Femur (tissue), 1 donor: Measurements from ENCODE around the gene SLCO4A1.

Experiments used
- DNase-seq: peaks from one replicate; pipeline ENCODE4 v3.0.0-alpha.2; 2017

SLCO4A1 gene

DNA sequence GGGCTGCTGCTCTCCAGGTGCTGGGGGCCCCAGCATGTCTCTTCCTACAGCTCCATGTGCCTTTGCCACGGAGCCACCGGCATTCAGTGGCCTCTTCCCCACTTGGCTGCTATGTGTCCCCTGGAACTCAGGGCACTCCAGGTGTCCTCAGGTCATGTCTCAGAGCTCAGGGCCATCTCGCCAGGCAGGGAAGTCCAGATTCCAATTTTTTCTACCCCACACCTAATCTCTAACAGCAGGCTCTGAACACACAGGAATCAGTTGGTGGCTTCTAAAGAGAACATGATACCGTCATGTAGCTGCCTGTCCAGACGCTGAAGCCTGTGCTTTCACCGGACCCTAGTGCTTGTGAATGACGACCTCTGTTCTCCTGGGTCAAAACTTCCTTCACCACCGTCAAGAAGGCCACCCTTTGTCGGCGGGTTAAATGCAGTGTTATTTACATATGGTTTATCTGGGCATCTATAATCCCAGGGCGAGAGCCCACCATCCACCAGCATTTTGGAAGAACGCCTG is 4.2 kb upstream of the SLCO4A1 start:
- no peak for DNase-seq

DNA sequence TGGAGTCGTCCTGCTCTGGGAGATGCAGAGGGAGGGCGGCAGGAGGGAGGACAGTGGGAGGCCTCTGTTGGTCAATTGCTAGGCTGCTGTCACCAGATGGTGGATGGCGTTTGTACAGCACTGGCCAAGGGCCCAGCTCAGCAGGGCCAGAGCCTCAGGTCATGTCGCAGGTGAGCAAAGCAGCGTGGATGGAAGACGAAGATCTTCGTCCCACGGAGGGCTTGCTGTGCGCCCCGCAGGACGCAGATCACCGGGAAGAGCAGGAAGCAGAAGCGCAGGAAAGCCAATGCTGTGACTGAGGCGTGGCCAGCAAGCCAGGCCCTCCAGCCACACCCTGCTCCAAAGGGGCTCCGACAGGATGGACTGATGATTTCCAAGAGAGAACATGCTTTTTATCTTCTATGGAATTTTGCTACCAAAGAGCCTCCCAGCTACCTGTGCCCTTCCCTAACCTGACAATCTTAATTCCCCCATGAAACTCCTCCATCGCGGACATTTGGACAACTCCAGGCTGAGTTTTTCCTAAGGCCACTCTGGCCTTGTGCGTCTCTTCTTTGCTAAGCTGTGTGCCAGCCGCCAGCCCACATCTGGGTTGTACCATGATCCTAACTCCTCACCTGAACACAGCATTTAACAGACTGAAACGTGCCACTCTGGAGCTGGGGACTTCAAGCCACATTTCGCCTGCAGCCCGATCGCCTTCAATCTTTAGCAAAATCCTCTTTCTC is 3.5 kb upstream of the SLCO4A1 start:
- DNase-seq, result no peak

DNA sequence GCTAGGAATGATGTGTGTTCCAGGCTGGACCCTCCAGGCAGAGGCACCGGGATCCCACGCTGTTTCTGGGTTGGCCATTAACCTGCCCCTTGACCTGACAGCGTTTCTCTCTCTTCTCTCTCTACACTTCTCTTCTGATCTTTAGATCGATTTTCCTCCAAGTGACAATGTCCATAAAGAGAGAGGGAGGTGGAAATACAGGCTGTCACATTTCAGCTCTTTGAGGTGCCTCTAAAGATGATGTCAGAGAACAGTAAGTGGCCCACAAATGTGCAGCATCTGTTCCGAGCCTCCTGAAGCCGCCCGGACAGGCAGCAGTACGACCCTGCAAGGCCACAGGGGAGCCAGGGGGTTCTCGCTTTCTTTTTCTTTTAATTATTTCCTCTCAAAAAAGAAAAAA is 2.5 kb upstream of the SLCO4A1 start:
- DNase-seq, result no peak

DNA sequence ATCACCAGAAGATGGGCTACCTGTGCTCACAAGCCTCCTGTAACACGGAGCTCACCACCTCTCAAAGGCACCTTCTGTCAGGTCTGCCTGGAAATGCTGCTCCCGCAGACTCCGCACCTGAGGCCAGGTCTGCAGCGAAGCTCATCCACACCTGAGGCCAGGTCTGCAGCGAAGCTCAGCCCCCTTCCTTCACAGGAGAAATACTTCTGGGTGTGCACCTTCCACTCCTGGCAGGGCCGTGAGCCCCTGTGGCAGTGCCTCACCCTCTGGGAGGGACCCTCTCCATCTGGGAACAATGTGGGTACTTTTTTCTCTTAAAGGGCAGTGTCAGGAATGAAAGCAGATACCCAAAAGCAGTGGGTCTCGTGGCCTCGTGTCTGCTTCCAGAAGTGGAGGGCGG is 1.4 kb upstream of the SLCO4A1 start:
- DNase-seq, result no peak

DNA sequence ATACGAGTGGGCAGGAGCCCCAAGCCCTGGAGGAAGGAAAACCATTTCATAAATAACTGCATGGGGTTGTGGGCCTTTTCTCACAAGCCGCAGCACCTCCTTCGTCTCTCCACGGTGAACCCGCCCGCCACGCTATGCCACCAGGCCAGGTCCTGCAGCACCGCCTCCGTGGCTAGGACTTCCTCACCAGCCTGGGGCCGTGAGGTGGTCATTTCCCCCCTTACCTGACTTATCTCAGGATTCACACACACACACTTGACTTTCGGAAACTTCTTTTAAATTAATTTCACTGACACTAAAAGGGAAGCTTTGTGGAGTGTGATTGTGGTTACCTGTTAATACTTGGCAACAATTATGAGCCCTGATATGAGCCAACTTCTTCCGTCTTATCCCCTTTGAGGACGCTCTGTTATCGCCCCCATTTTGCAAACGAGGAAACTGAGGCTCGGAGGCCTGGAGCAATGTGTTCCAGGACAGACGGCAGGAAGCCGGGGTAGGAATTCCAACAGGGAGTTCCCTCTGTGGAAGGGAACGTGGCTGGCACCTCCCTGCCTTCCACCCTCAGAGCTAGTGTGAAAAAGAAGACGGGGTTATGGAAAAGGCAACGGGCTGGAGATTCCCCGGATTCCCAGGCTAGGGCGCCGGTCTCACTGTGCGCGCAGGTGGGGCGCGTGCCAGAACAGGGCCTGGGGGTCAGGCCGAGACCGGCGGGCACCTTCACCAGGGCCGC is 817 bp upstream of the SLCO4A1 start:
- no peak for DNase-seq

DNA sequence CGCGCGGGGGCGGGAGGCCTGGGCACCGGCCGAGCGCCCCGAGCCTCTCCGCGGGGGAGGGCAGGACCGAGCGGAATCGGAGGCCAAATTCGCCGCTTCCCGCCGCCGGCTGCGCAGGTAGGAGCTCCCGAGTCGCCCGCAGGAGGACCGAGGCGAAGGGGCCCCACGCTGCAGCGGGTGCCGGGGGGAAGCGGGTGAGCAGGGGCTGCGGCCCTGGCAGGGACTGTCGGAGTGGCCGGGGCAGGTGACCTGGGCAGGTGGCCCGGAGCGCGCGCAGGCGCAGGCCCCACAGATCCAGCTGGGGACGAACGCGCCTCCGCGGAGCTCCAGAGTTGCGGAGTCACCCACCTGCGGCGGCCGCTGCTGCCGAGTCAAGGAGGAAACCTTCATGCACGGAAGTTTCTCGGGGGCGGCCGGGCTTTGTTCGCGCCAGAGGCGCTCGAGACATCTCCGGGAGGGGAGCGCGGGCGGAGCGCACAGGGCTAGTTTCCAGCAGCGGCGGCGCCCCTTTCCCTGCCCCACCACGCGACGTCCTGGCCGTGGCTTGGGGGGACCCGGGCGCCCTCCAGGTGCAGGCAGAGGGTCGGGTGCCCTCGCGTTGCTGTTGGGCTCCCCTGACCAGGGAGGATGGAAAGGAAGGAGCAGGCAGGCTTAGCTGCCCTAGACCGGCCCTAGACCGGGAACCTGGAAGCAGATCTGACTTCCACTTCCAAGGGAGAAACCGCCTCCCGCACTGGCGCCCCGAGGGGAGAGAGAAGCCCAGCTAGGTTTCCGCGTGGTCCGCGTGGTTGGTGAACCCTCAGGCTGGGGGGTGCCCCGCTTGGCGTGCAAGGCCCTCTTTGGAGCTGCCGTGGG is 590 bp downstream of the SLCO4A1 start:
- no peak for DNase-seq

DNA sequence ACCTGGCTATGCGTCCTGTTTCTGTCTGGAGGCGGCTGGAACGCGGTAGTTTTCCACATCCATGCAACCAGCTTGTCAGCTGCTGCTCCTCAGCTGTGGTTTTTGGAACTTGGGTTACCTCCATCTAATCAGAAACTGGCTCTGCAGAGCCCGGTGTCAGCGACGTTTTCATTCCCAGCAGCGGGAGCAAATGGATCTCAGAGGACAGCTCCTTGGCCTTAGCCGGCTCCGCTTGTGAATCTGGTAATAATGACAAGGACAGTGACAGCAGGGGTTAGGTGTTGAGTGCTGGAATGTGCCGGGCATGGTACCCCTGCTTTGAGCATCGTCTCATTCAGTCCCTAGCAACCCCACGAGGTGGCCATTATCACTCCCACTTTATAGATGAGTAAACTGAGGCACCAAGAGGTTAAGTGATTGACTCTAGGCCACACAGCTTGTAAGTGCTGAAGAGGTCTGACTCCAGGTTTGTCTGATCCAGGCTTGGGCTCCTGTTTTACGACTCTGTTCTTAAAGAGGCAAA is 1.3 kb downstream of the SLCO4A1 start:
- no peak for DNase-seq

DNA sequence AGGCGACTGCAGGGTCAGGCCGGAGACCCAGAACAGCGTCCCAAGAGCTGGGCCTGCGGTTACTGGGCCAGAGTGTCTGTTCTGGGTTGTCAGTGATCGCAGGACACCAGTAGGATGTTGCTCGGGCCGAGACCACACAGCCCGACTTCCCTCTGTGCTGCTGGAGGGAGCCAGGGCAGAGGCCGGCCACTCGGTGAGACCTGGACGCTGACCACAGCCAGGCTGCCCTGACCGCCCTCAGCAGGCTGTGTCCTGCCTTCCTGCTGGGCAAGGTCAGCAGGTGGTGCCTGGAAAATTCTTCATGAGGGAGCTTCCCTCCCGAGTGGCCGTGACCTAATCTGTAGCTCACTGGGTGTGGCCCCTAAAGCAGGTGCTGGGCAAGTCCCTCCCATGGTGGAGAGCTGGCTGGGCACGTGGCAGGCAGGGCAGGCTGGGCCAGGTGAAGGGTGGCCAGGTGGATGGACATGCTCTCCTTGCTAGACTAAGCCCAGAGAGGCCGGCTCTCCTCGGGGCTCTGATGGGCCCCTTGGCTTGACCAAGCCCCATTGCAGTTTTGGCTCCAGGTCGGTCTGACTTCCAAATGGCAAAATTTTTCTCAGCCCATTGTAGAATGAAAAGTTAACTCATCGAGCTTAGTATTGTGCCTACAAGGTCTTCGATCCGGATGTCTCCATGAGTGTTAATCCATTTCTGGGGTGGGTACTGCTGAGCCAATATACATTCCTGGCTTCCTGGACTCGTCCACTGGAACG is 1.9 kb downstream of the SLCO4A1 start:
- DNase-seq, result no peak

DNA sequence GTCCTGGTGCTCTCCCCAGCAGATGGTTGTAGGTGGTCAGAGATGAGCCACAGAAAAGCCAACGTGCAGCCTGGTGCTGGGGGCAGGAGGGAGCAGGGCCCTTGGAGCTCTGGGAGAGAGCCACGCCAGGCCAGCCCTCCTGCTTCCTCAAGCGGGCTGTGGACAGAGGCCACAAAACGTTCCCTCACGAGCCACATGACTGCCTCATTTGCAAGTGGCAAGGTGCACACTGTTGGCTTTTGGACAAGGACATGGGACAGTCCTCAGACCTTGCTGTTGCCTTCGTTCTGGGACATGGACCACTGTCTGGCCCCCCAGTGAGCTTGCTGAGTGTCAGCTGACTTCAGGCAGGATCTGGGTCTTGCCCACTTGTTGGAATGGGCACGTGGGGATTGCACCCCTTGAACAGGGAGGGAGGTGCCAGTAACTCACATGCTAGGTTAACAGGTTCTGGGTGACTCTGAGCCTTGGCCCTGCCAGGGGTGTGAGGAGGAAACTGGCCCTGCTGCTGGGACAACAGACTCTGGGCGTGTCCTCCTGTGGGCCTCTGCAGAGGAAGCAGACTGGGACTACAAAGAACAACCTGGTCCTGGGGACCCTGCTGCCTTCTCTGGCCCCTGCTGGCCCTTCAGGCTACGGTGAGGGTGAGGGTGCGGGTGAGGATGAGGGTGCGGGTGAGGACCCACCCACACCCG is 2.6 kb downstream of the SLCO4A1 start:
- DNase-seq, result no peak

DNA sequence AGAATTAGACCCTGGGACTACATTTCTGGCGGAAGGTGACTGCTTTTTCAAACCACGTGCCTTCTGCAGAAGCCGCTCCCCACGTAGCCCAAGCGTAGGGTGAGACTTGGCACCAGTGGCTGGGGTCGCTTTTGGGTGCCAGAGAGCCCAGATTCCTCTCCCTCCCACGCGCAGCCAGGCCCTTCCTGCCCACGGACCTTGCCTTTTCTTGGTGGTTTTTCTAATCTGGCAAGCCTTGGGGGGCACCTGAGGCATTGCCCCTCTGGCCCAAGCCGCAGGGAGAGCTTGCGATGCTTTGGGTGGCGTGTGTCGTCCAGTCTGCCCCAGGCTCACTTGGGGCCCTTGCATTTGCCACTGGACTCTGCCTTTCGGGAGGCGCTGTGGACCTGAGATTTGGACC is 3.3 kb downstream of the SLCO4A1 start:
- DNase-seq, result no peak

DNA sequence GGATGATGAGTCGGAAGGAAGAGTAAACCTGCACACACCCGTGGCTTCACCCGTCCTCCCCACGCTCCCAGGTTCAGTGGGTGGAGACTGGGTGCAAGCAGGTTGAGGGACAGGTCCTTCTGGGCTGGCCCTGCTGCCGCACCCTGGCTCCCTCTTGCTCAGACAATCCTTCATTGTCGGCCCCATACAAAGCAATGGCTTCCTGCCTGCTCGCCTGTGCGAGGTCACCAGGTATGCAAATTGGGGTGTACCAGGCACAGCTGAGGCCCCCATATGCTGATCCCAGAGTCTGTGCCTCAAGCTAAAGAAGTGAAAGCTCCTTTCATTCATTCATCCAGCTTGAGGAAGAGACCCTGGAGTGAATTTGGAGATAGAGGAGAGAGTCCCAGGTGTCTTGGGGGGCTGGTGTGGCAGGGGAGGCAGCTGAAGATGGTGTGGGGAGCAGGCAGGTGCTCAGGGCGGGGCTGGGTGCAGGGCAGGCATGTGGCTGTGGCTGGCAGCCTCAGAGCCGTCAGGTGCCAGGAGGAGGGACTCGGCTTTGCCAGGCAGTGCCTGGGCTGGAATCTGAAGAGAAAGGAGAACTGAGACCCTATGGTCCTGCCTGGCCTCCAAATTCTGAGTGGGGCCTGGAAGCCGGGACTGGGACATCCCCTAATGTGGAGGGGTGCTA is 4.7 kb downstream of the SLCO4A1 start:
- DNase-seq, result no peak

DNA sequence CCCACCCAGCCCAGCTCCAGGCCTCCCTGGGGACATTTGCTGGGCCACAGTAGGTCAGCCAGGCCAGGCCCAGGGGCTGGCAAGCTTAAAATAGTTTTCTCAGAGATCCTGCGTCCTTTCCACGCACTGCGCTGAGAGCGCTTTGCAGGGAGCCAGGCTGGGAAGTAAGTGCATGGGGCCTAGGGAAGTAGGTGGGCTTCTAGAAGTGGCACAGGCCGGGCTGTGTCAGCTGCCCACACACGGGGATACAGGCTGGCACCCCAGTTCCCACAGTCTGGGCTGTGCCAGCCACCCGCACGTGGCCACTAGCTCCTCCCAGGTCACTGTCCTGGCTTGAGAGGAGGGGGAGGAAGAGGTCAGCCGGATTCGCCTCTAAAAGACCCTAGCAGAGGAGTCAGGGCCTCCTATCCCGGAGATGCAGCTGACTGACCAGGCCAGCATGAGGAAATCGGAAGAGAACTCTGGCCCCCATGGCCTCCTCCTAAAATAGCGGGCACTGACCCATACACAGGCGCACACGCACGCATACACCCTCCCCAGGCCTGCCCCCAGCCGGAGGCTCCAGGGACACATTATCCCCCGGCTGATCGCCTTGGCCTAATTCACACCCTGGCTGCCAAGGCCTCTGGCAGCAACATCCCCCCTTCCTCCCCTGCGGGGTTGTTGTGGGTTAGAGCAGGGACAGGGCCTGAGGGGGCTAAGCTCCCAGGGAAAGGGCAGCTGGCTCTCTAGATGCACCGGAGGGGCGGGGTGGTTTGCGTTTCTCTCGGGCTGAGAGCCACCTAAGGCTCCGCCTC is 5.4 kb downstream of the SLCO4A1 start:
- no peak for DNase-seq

DNA sequence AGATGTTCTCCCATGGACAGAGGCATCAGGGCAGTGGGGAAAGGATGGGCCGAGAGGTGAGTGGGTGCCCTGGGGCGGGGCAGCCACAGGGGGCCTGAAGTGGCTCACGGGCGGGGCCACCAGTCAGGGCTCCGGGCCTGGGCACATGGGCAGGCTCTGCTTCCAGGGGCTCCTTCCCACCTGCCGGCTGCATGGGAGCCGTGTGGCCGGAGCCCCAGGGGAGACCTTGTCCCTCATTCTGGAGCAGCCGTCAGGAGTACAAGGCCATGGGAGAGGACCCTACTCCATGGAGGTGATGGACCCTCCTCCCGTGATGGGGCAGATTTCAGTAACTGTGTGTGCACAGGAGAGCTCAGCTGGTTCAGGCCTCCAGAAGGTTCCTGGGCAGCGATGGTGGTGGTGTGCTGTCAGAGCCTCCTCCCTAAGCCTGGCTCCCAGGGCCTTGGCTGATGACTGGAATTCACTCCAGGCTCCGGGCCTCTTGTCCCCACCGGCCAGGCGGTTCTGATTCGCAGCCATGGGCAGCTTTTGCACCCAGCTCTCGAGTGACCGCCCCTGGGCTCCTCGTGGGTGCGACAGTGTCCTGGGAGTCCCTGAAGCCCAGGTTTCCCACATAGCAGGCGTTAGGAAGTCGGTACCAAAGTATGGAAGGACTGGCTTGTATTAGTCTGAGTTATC is 6.2 kb downstream of the SLCO4A1 start:
- DNase-seq, result no peak

DNA sequence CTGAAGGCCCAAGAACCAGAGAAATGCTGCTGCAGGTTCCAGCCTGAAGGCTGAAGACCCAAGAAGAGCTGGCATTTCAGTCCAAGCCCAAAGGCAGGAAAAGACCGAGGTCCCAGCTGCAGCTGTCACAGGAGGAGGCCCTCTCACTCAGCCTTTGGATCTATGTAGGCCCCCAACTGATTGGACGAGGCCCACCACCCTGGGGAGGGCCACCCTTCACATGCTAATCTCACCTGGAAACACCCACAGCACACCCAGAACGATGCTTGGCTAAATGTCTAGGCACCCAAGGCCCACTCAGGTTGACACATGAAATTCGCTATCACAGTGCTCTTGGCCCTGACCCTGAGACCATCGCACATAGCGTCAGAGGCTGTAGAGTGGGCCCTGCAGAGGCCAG is 6.8 kb downstream of the SLCO4A1 start:
- DNase-seq, result no peak

DNA sequence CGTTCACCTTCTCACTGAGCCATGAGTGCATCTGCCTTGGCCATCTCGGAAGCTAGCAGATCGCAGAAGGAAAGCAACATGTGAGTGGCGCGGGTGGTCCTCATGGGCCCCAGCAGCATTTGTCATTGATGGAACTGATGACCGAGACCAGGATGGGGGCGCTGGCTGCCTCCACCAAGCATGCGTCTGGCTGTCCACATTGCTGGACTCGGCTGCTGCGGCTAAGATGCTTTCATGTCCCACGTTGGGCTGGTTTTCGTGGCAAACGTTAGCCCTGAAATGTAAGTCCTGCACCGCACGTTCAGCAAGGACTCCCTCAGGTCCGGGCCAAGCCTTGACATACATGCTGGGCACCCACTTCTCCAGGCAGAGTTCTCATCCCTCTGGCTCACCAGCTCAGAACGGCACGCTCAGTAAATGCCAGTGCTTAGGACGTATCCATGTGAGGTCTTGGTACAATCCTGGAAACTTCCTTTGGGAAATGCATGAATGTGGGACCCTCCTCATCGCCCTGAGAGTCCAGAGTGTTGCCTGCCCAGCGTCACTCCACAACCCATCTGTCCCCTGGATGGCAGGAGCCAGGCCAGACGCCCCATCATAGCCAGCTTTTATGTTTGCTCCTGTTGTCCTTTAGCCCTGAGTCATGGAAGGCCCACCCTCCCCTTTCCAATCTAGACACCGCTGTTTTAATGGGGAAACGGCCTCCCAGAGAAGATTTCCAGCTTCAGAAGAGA is 8.4 kb downstream of the SLCO4A1 start:
- no peak for DNase-seq

DNA sequence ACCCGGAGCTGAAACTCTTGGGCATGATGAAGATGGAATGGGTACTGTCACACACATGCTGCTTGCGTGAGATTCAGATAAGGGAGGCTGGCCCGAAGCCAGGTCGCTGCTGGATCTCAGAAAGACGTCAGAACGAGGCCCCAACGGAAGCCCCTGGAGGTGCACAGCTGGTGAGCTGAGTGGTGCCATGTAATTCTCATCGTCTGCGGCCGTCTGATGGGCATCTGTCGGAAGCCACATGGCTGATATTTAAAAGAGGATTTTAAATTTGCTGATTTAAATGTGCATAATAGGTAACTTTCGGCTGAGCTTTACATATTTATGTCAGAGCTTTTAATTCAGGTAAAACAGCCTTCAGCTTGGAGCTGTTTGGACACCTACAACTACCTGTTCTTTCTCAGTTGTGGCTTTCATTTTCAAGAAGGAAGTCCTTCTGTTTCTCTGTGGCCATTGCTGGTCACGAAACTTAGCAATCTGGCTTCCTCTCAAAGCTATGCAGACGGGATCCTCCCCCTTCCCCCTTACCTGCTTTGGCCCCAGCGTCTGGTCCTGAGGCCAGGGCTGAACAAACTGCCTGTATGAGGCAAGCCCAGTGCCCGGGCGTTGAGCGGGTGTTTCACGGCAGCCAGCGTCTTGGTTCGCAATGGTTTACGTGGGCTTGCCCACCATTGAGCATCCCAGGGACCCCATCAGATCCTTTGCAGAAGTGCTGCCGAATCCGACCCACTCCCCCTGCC is 9.2 kb downstream of the SLCO4A1 start:
- DNase-seq, result peak; percentile 48

DNA sequence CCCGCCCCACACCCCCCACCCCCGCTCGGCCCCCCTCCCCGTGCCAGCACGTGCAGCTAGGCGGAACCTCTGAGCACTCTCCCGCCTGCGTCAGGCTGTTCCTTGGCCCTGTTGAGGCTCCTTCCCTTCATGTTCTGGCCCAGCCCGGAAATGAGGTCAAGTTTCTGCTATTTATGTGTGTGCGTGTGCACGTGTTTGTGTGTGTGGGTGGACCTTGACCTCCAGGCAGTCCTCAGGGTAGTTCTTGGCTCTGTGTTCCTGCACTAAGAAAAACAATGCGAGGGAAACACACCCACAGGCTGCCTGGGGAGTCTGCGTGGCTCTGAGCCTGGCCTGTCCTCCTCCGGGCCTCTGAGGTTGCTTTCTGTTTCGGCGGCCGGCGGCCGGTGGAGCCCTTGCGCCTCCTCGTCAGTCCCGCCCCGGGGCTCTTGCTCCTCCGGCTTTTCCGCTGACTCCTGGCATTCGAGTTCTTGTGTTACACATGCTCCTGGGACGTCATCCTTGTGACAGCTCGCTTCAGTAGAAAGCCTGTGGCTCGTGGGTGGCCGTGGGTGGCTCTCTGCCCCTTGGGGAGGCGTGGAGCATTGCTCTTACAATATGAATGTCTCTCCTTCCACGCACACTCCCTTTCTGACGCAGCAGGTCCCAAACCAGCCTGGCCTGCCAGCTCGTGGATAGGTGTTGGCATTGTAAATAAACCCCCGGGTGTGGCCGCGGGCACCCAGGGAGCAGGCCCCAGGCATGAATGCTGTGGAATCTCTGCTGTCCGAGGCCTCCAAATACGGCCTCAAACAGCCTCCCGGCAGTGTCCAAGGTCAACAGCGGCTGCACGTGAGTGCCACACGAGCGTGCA is 10.0 kb downstream of the SLCO4A1 start:
- DNase-seq, result peak; percentile 95
